Activated CD4-positive, CD25-positive, alpha-beta regulatory T cell treated with anti-CD3 and anti-CD28 coated beads, Interleukin-2, amount 50 U/mL, for 24 hours (primary cell): ENCODE data around the gene POLK.
"Not testable (repeated sequence)": the region's sequence is repeated elsewhere in the genome, so short reads cannot be mapped to it uniquely, and the experiment has no call there.

Experiments
- ATAC-seq, 2 donors: fragments of 150-1000 bp; cut with Tn5 transposase; one replicate each; pipeline ENCODE4 v1.10.0; 2021; ENCODE audit warnings: mild to moderate bottlenecking in 1 of 2, moderate library complexity in 1 of 2

Gene POLK

GRCh38 chr5:75552764-75553163, 41.1 kb downstream of the POLK start:
- no peak for ATAC-seq

GRCh38 chr5:75553358-75553757, 41.7 kb downstream of the POLK start:
- no peak for ATAC-seq

- no peak for ATAC-seq
Measured at GRCh38 chr5:75558221-75558620, 46.5 kb downstream of the POLK start.

GRCh38 chr5:75558981-75559632, 47.4 kb downstream of the POLK start:
- ATAC-seq, result no peak

- ATAC-seq, result not testable (repeated sequence)
Measured at GRCh38 chr5:75560655-75561054, 49.0 kb downstream of the POLK start.

- not testable (repeated sequence) for ATAC-seq
Measured at GRCh38 chr5:75565991-75566709, 54.5 kb downstream of the POLK start.

GRCh38 chr5:75566710-75567309, 55.1 kb downstream of the POLK start:
- peak; percentile 89 to 90 for ATAC-seq

GRCh38 chr5:75567710-75568109, 56.0 kb downstream of the POLK start:
- ATAC-seq, result peak; percentile 51 to 56

GRCh38 chr5:75568202-75568601, 56.5 kb downstream of the POLK start:
- no peak for ATAC-seq

- ATAC-seq, result no peak
Measured at GRCh38 chr5:75571547-75571946, 59.9 kb downstream of the POLK start.

GRCh38 chr5:75574791-75575190, 63.1 kb downstream of the POLK start:
- no peak for ATAC-seq

- ATAC-seq, result not testable (repeated sequence)
Measured at GRCh38 chr5:75578280-75578679, 66.6 kb downstream of the POLK start.

GRCh38 chr5:75584641-75585040, 73.0 kb downstream of the POLK start:
- ATAC-seq, result no peak

GRCh38 chr5:75588666-75589065, 77.0 kb downstream of the POLK start:
- ATAC-seq, result no peak

GRCh38 chr5:75600535-75600934, 88.8 kb downstream of the POLK start:
- ATAC-seq, result no peak

GRCh38 chr5:75601567-75601966, 89.9 kb downstream of the POLK start:
- no peak for ATAC-seq

GRCh38 chr5:75601996-75602395, 90.3 kb downstream of the POLK start:
- ATAC-seq, result no peak

- no peak for ATAC-seq
Measured at GRCh38 chr5:75603371-75603770, 91.7 kb downstream of the POLK start.

- ATAC-seq, result no peak
Measured at GRCh38 chr5:75603821-75604220, 92.1 kb downstream of the POLK start.

- not testable (repeated sequence) for ATAC-seq
Measured at GRCh38 chr5:75607341-75607740, 95.7 kb downstream of the POLK start.

GRCh38 chr5:75608870-75609269, 97.2 kb downstream of the POLK start:
- no peak for ATAC-seq

- ATAC-seq, result no peak
Measured at GRCh38 chr5:75610201-75610600, 98.5 kb downstream of the POLK start.

GRCh38 chr5:75610859-75611310, 99.2 kb downstream of the POLK start:
- not testable (repeated sequence) for ATAC-seq
